Activated CD8-positive, alpha-beta memory T cell treated with anti-CD3 and anti-CD28 coated beads for 24 hours (primary cell): ENCODE data around the gene ENTPD8.
A peak's percentile ranks its signal among the peaks of the same experiment; 100 is the strongest.
"Not testable (repeated sequence)": the region's sequence is repeated elsewhere in the genome, so short reads cannot be mapped to it uniquely, and the experiment has no call there.

ENCODE experiments used
- DNase-seq: peaks from one replicate; pipeline ENCODE4 v3.0.0-alpha.2; 2020

The ENTPD8 gene

DNA sequence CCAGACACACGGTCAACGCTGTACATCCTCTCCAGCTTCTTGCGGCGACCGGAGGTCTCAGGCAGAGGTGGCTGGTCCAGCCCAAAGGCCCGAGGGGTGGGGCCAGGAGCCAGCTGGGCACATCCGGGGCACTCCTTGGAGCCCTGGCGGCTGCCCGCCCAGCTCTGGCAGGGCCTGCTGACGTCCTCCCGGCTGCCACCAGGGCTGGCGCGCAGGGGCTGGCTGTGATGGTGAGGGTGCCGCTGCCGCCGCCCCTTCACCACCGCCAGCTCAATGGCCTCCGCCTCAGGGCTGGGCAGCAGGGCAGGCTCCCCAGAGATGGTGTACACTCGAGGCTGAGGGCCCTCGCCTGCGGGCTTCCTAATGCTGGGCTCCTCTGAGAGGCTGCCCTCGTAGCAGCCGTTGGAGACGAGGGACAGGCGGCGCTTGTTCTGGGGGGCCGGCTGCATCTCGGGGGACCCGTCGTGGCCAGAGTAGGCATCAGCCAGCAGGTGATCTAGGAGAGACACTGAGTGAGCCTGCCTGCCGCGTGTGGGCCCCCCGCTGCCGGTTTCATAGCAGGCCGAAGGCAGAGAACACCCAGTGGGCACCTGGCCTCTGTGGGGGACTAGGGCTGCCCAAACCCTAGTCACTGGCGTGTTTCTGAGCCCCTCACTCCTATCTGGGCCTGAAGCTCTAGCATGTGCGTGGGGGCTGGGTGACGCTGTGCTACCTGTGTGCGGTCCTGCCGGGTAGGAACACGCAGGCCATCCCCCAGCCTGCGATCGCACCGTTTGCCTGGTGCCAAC is 16.4 kb upstream of the ENTPD8 start:
- DNase-seq = no peak

GRCh38 chr9:137456864-137457405 is 15.8 kb upstream of the ENTPD8 start:
- no peak for DNase-seq

DNA sequence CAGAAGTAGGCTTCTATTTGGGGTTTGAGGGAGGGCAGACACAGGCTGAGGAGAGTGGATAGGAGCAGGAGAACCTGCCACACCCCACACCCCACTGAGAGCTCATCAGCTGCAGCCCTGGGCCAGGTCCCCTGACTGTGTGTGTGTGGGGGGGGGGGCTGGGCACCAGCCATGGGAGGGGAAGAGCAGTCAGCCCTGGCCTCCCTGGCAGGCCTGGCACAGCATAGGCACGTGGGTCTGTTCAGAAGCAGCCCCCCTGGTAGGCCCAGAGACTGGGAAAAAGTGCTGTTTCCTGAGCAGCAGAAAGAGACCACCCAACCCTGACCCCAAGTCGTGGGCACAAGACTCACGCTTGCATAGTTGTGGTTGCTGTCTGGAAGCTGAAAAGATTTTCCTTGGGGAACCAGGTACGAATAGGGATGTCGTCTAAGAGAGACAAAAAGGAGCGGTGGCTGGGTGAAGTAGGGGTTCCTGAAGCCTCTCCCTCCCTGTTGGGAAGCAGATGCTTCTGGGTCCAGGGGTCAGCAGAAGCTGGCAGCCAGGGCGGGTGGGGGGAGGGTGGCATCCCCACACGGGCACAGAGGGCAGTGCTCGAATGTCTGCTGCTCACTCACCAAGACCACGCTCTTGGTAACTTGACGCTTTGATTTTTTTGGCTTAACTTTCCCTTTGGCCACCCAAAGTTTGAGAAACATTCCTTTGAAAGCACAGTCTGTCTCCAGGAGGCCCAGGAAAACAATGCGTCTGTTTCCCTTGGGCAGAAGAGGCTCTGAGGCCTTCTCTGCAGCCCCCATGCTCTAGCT is 15.1 kb upstream of the ENTPD8 start:
- no peak for DNase-seq

DNA sequence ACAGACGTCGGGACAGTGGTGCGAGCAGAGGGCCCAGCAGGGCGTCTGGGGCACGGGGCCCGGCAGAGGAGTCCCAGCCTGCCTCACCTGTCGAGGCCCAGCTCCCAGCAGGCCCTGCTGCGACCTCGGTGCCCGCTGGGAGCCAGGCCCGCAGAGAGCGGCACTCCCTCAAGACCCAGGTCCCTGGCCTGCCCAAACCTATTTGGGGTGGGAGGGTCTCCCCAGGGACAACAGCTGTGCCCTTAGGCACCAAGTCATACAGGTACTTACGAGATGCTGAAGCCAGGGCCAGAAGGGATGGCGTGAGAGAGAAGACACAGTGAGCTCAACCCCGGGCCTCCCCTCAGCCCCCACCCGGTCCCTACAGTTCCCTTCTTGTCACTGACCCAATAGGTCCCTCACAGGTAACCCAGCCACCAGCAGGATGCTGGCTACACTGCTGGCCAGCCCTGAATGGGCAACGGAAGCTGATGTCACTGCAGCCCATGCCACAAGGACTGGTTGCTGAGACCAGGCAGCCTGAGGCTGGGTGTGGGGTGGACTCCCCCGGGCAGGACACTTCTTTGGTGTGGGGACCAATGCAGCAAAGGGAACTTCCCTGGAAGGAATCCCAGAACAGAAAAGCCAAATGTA is 14.3 kb upstream of the ENTPD8 start:
- DNase-seq = no peak

DNA sequence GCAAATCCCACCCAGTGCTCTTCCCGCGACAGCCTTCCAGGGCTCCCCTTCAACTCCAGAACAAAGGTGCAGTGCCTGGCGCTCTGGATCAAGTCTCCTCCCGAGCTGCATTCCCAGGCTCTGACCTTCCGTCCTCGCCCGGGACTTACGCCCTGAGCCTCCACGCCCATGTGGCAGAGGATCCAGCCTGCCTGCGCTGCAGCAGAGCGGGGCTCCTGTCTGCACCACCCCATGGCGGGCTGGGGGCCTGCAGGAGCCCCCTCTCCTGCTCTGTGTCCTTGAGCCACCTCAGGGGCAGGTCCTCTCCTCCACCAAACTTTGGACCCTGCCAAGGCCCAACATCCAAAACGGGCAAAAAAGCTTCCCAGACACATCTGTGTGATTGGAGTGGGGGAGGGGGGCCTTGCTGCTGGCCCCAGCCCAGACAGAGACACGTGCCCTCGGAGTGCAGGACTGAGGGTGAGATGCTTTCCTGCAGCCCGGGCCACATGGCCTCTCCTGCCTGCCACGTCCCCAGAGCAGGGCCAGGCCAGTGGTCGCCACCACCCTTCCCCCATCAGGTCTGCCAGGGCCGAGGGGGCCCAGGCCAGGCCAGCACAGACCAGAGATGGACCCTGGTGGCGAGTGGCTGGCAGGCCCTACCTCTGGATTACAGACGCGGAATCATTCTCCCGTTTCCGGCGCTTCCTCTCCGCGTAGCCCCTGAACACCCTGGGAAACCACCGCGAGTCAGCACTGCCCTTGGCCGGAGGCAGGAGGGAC is 13.6 kb upstream of the ENTPD8 start:
- no peak for DNase-seq

- DNase-seq = no peak
These were observed 13.0 kb upstream of the ENTPD8 start for GRCh38 chr9:137454145-137454596.

- peak; percentile 74 for DNase-seq
These were observed 12.5 kb upstream of the ENTPD8 start for GRCh38 chr9:137453643-137454081.

- no peak for DNase-seq
These were observed 11.8 kb upstream of the ENTPD8 start for GRCh38 chr9:137452761-137453642.

DNA sequence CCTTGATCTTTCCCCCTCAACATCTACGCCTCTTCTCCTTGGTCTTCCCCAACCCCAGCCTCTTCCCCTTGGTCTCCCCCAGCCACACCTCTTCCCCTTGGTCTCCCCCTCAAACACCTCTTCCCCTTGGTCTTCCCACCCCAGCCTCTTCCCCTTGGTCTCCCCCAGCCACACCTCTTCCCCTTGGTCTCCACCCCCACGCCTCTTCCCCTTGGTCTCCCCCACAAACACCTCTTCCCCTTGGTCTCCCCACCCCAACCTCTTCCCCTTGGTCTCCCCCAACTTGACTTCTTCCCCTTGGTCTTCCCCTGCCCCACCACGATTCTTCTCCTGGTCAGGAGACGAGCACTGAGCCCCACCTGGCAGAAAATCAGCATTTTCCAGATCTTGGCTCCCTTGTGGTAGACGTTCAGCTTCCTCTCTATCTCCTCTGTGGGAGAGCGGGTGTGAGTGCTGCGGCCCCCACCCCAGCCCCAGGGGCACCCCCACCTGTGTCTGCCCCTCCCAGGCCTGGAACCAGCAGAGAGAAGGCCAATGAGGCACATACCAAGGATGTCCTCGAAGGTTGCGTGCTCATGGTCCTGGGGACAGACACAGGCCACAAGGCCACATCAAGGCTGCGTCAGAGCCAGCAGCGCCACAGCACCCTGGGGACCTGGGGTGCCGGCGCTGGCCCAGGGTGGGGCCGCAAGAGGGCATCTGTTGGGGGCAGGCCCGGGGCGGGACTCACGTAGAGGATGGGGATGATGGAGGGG is 11.0 kb upstream of the ENTPD8 start:
- DNase-seq = no peak

GRCh38 chr9:137451264-137452005 is 10.3 kb upstream of the ENTPD8 start:
- not testable (repeated sequence) for DNase-seq

GRCh38 chr9:137450539-137451222 is 9.5 kb upstream of the ENTPD8 start:
- not testable (repeated sequence) for DNase-seq

- no peak for DNase-seq
These were observed 8.9 kb upstream of the ENTPD8 start for GRCh38 chr9:137449931-137450538.

DNA sequence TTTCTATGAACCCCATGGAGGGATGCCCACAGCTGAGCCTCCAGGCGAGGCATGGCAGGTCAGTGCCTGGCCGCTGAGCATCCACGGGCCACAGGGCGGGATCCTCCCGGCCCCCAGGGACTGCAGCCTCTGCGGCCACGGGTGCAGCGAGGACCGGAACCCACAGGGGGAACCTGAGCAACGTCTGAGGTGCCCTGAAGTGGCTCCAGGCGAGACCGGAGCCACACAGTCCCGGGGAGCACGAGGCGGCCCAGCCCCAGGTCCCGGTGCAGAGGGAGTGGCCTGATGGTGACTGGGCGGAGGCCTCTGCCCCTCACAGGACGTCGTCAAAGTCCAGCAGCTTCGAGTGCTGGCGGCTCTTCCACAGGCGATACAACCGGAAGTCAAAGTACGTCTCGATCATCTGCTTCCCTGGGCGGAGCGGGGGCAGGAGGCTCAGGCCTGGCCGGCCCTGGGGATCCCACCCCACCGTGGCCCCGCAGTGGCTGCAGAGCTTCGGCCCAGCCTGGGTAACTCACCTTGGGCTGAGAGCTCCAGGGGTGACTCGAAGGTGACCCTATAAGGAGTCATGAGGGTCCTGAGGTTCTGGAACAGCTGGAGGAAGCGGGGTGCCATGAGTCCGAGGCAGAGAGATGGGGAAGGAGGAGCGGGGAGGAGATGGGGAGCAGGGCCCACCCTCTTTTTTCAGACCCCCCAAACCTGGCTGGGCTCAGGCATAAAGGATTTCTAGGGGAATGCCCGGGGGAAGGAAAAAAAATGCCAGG is 8.1 kb upstream of the ENTPD8 start:
- no peak for DNase-seq

GRCh38 chr9:137448602-137448962 is 7.4 kb upstream of the ENTPD8 start:
- no peak for DNase-seq

GRCh38 chr9:137447722-137448601 is 6.8 kb upstream of the ENTPD8 start:
- no peak for DNase-seq

DNA sequence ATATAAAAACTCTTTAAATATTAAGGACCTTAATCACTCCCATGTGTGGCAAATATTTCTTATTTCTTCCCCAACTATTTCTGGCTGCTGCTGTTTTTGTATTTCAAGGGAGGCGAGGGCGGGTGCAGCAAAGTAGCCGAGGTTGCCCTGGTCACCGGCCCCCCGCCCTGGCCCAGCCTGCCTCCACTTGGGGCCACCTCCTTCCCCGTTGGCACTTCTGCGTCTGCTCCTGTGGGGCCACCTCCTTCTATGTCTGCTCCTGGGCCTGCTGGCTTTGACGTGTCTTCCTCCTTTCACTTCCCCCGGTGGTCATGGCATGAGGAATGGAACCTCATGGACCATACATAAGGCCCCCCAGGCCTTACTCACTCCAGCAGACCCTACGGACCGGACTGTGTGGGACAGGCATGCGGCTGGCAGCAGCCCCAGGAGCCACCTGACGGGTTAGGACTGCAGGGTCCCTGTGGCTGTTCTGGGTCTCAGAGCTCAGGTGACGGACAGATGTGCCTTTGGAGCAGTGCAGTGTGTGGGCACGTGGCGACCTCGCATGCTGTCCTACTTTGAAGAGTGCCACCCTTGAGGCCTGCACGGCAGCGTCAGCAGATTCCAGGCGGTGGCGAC is 5.8 kb upstream of the ENTPD8 start:
- DNase-seq = no peak
